H1 (cell line): ENCODE data around the gene IRGC. TPM values are rescaled to one million over a fixed set of nuclear protein-coding genes. Genes with fewer than 3 reads are reported as not detected.

Experiments
- CTCF ChIA-PET: fragments of 300-600 bp; sonication (Branson Sonifier 250); formaldehyde crosslinking; loops from one replicate; lab custom pipeline; 2021; ENCODE audit not compliant: partially characterized antibody; lab: Charles Lee
- POLR2A ChIA-PET: fragments of 300-600 bp; sonication (Branson Sonifier 250); formaldehyde crosslinking; loops from one replicate; lab custom pipeline; 2021; ENCODE audit warnings: inconsistent platforms; ENCODE audit not compliant: partially characterized antibody; lab: Charles Lee
- DNase-seq, 2 experiments: peaks; one replicate each; pipeline versions ENCODE4 v3.0.0 to v3.0.0-alpha.2; 2010 to 2022; ENCODE audit warnings: low spot score in 2 of 2, low read depth in 1 of 2, mixed read lengths in 1 of 2
- FAIRE-seq: peaks from 2 replicates; lab custom pipeline; 2011; peaks lifted over from hg19 to GRCh38; lab: Jason Lieb, UNC
- H2AFZ ChIP-seq: 2 replicates; pipeline ENCODE4 v1.8.1; 2012; ENCODE audit warnings: low read length, inconsistent platforms
- H2AK5ac ChIP-seq: 2 replicates; pipeline ENCODE4 v1.6.1; 2013; ENCODE audit warnings: low read depth, low read length
- H2BK120ac ChIP-seq: replicated peaks from 2 replicates; pipeline ENCODE3; 2013; ENCODE audit warnings: low read depth, low read length, inconsistent platforms
- H2BK12ac ChIP-seq: 2 replicates; pipeline ENCODE4 v1.6.1; 2013; ENCODE audit warnings: low read depth, low read length
- H2BK15ac ChIP-seq: 2 replicates; pipeline ENCODE4 v1.6.1; 2013; ENCODE audit warnings: low read length
- H2BK20ac ChIP-seq: 2 replicates; pipeline ENCODE4 v1.6.1; 2013; ENCODE audit warnings: low read length
- H2BK5ac ChIP-seq: 2 replicates; pipeline ENCODE4 v1.6.1; 2013; ENCODE audit warnings: low read depth, low read length
- H3K14ac ChIP-seq: 2 replicates; pipeline ENCODE4 v1.6.1; 2013; ENCODE audit warnings: inconsistent platforms; ENCODE audit not compliant: insufficient read length
- H3K18ac ChIP-seq: 2 replicates; pipeline ENCODE4 v1.6.1; 2013; ENCODE audit warnings: low read length; ENCODE audit errors: extremely low read depth
- H3K23ac ChIP-seq: 2 replicates; pipeline ENCODE4 v1.6.1; 2013; ENCODE audit warnings: inconsistent platforms; ENCODE audit not compliant: insufficient read length
- H3K23me2 ChIP-seq: 2 replicates; pipeline ENCODE4 v1.6.1; 2013; ENCODE audit warnings: low read depth, low read length
- H3K27ac ChIP-seq: 2 replicates; pipeline ENCODE4 v1.6.1; 2011; ENCODE audit warnings: low read depth, low read length, inconsistent platforms
- H3K27me3 ChIP-seq, 4 experiments: replicated peaks in 1 of 4; 1 replicate in 1 of 4; 2 replicates in 3 of 4; pipeline versions ENCODE4 v1.6.1 to v1.8.1; 2011 to 2013; ENCODE audit warnings: low read length in 3 of 4, mild to moderate bottlenecking in 3 of 4, inconsistent platforms in 2 of 4, mixed read lengths in 2 of 4, moderate library complexity in 1 of 4; ENCODE audit not compliant: control insufficient read depth in 3 of 4, insufficient read depth in 3 of 4; ENCODE audit errors: extremely low read depth in 1 of 4
- H3K36me3 ChIP-seq, 4 experiments: 2 replicates each; pipeline versions ENCODE4 v1.6.1 to v1.8.1; 2011 to 2013; ENCODE audit warnings: mild to moderate bottlenecking in 4 of 4, low read length in 3 of 4, moderate library complexity in 2 of 4, control low read depth in 1 of 4, inconsistent platforms in 1 of 4; ENCODE audit not compliant: insufficient read depth in 4 of 4, control insufficient read depth in 2 of 4
- H3K4ac ChIP-seq: replicated peaks from 2 replicates; pipeline ENCODE3; 2013; ENCODE audit warnings: low read length, low read depth, mixed read lengths, inconsistent platforms; ENCODE audit not compliant: insufficient read length
- H3K4me1 ChIP-seq, 4 experiments: replicated peaks in 1 of 4; 1 replicate in 1 of 4; 2 replicates in 3 of 4; pipeline versions ENCODE4 v1.6.1 to v1.8.1; 2011 to 2013; ENCODE audit warnings: low read length in 3 of 4, inconsistent platforms in 2 of 4, mixed read lengths in 1 of 4; ENCODE audit not compliant: insufficient read depth in 4 of 4, control insufficient read depth in 3 of 4
- H3K4me2 ChIP-seq, 2 experiments: 2 replicates each; pipeline versions ENCODE4 v1.6.1 to v1.8.1; 2011 to 2013; ENCODE audit warnings: low read depth in 2 of 2, low read length in 2 of 2, control low read depth in 1 of 2, inconsistent platforms in 1 of 2, mild to moderate bottlenecking in 1 of 2; ENCODE audit not compliant: insufficient read depth in 1 of 2
- H3K4me3 ChIP-seq, 4 experiments: fragments of 200-600, 300-600 bp in 1 of 4; sonication (generic), shearing (Covaris generic), sonication (Bioruptor Twin) in 1 of 4; 2 replicates each; pipeline versions ENCODE4 v1.5.1 to v1.8.1; 2011 to 2016; ENCODE audit warnings: low read length in 4 of 4, low read depth in 3 of 4, control low read depth in 2 of 4, inconsistent platforms in 2 of 4, mild to moderate bottlenecking in 2 of 4, mixed read lengths in 1 of 4, moderate library complexity in 1 of 4; ENCODE audit not compliant: insufficient read depth in 2 of 4; ENCODE audit errors: extremely low read depth in 1 of 4
- H3K56ac ChIP-seq: replicated peaks from 2 replicates; pipeline ENCODE3; 2013; ENCODE audit warnings: low read depth, mild to moderate bottlenecking, mixed read lengths, low read length, inconsistent platforms; ENCODE audit not compliant: insufficient read length
- H3K79me1 ChIP-seq: 2 replicates; pipeline ENCODE4 v1.6.1; 2013; ENCODE audit warnings: low read depth, low read length, control low read depth
- H3K79me2 ChIP-seq, 2 experiments: 2 replicates each; pipeline versions ENCODE4 v1.6.1 to v1.8.1; 2012 to 2013; ENCODE audit warnings: low read length in 2 of 2, mild to moderate bottlenecking in 2 of 2, inconsistent platforms in 1 of 2; ENCODE audit not compliant: insufficient read depth in 2 of 2, control insufficient read depth in 1 of 2
- H3K9ac ChIP-seq, 4 experiments: replicated peaks in 1 of 4; 1 replicate in 1 of 4; 2 replicates in 3 of 4; pipeline versions ENCODE4 v1.6.1 to v1.8.1; 2011 to 2013; ENCODE audit warnings: low read depth in 3 of 4, low read length in 3 of 4, control low read depth in 2 of 4, mild to moderate bottlenecking in 2 of 4, moderate library complexity in 2 of 4, inconsistent platforms in 1 of 4; ENCODE audit errors: extremely low read depth in 1 of 4
- H3K9me3 ChIP-seq, 2 experiments: 2 replicates each; pipeline versions ENCODE4 v1.6.1 to v1.8.1; 2012 to 2013; ENCODE audit warnings: mild to moderate bottlenecking in 2 of 2, moderate library complexity in 2 of 2, control low read depth in 1 of 2, inconsistent platforms in 1 of 2, low read depth in 1 of 2, low read length in 1 of 2, mixed read lengths in 1 of 2; ENCODE audit not compliant: insufficient read depth in 2 of 2
- H4K20me1 ChIP-seq, 2 experiments: replicated peaks in 1 of 2; 2 replicates each; pipeline versions ENCODE3 to v1.8.1; 2011 to 2013; ENCODE audit warnings: inconsistent platforms in 2 of 2, low read length in 2 of 2, mild to moderate bottlenecking in 1 of 2; ENCODE audit not compliant: insufficient read depth in 2 of 2, control insufficient read depth in 1 of 2
- H4K5ac ChIP-seq: 2 replicates; pipeline ENCODE4 v1.6.1; 2013; ENCODE audit warnings: low read length, low read depth, mixed read lengths, inconsistent platforms; ENCODE audit not compliant: insufficient read length
- H4K8ac ChIP-seq: 2 replicates; pipeline ENCODE4 v1.8.0; 2013; ENCODE audit warnings: mild to moderate bottlenecking, moderate library complexity, low read length, inconsistent platforms; ENCODE audit not compliant: insufficient read depth; ENCODE audit errors: extremely low read depth
- H4K91ac ChIP-seq: replicated peaks from 2 replicates; pipeline ENCODE3; 2013; ENCODE audit warnings: low read length, mixed read lengths, inconsistent platforms; ENCODE audit not compliant: insufficient read length
- CBX8 ChIP-seq: fragments of 300-800, 300-1000 bp; sonication (generic); IDR thresholded peaks from 2 replicates; pipeline ENCODE4 v1.7.1; 2016; ENCODE audit warnings: low read depth, low read length, borderline replicate concordance
- CHD1 ChIP-seq: IDR thresholded peaks from 2 replicates; pipeline ENCODE4 v1.6.1; 2012; ENCODE audit warnings: low read depth, low read length, improper control_type of control experiment
- E2F6 ChIP-seq: IDR thresholded peaks from 2 replicates; pipeline ENCODE4 v1.6.1; 2012; ENCODE audit warnings: inconsistent platforms
- EGR1 ChIP-seq: IDR thresholded peaks from 2 replicates; pipeline ENCODE4 v1.6.1; 2011; ENCODE audit warnings: low read depth, low read length, borderline replicate concordance
- HDAC2 ChIP-seq, 2 experiments: fragments of 300-600 bp in 1 of 2; sonication (generic) in 1 of 2; IDR thresholded peaks; 2 replicates each; pipeline ENCODE4 v1.6.1; 2011 to 2012; ENCODE audit warnings: low read depth in 2 of 2, low read length in 2 of 2, mild to moderate bottlenecking in 2 of 2, moderate library complexity in 2 of 2, borderline replicate concordance in 1 of 2, inconsistent platforms in 1 of 2
- KDM4A ChIP-seq: IDR thresholded peaks from one replicate; pipeline ENCODE4 v1.7.1; 2012; ENCODE audit warnings: low read depth, mild to moderate bottlenecking, moderate library complexity, low read length, inconsistent platforms; ENCODE audit not compliant: severe bottlenecking
- MAX ChIP-seq: IDR thresholded peaks from 2 replicates; pipeline ENCODE4 v1.6.1; 2012; ENCODE audit warnings: inconsistent platforms
- NRF1 ChIP-seq: IDR thresholded peaks from 2 replicates; pipeline ENCODE4 v1.6.1; 2011; ENCODE audit warnings: mild to moderate bottlenecking, low read depth, low read length, improper control_type of control experiment
- RXRA ChIP-seq: IDR thresholded peaks from 2 replicates; pipeline ENCODE4 v1.6.1; 2011; ENCODE audit warnings: low read depth, mild to moderate bottlenecking, low read length, moderate library complexity; ENCODE audit not compliant: insufficient read depth
- SIX5 ChIP-seq: IDR thresholded peaks from 2 replicates; pipeline ENCODE4 v1.6.1; 2011; ENCODE audit warnings: mild to moderate bottlenecking, low read depth, low read length
- TAF7 ChIP-seq: optimal IDR thresholded peaks from 2 replicates; pipeline ENCODE3; 2011; ENCODE audit warnings: low read depth, mild to moderate bottlenecking, inconsistent platforms, low read length, moderate library complexity, borderline replicate concordance
- TEAD4 ChIP-seq: IDR thresholded peaks from 2 replicates; pipeline ENCODE4 v1.6.1; 2012; ENCODE audit warnings: low read depth, low read length, inconsistent platforms, mixed read lengths
- WGBS, 2 experiments: shearing (Covaris generic) in 1 of 2; methylation state at CpG; one replicate each; pipeline versions ENCODE4 v1.1.6 to v1.1.7; 2013 to 2015; ENCODE audit warnings: low lambda C conversion rate in 2 of 2, mixed read lengths in 2 of 2, inconsistent platforms in 1 of 2, low coverage in 1 of 2, missing lambda C conversion rate in 1 of 2; ENCODE audit not compliant: insufficient replicate concordance in 2 of 2, insufficient coverage in 1 of 2, insufficient read length in 1 of 2; ENCODE audit errors: extremely low coverage in 1 of 2, missing lambda C conversion rate in 1 of 2; 5-methylcytosine and 5-hydroxymethylcytosine counted together
- polyA plus RNA-seq, 7 experiments: library from polyadenylated mRNA; depleted of rRNA in 3 of 7; stranded (reverse) in 5 of 7; unstranded in 2 of 7; fragments of >200 nt in 5 of 7; fragments of 200-250 nt in 2 of 7; gene quantifications; 1 replicate in 5 of 7; 2 replicates in 1 of 7; 4 replicates in 1 of 7; pipeline versions ENCODE4 v1.2.1 to v1.2.3, GENCODE V29; 2011 to 2013; ENCODE audit warnings: missing spikeins in 2 of 7, mixed read lengths in 2 of 7
- total RNA-seq: library from RNA; stranded (reverse); fragmentation: NEBNext Ultra II Directional; extraction: Animal tissue kit (Norgen Biotek cat#: 25700); gene quantifications from 2 replicates; pipeline ENCODE4 v1.2.1, GENCODE V29; 2021

Gene IRGC
- total and polyA plus RNA-seq, 2 of the 8 experiments (the other 6 are each of a cell fraction or from before 2014, with no cell fraction given), result not detected

- CTCF ChIA-PET, result interaction anchor here (0.5 to 1.6 kb wide), 4 partner anchors 8 to 431 kb away, joined by 3 to 6 read pairs (median 4); no protein-coding TSS in a partner anchor
- DNase-seq, result no peak
- Histone ChIP-seq H2BK5ac (no peak overlapping the region), H3K79me2 (no peaks in the 10 kb centered on the region), H3K4ac (no peak overlapping the region), H3K9me3 (no peaks in the 10 kb centered on the region), H3K36me3 (peaks cover 8 to 27% (median 17%) of the 10 kb centered on the region in 4 experiments; a peak in 6 of 8 replicates), H3K79me1 (no peaks in the 10 kb centered on the region), H4K91ac (no peak overlapping the region), H2AFZ (no peak overlapping the region), H4K20me1 (peaks cover 0 to 8% of the 10 kb centered on the region in 2 experiments), H3K23me2 (no peaks in the 10 kb centered on the region), H3K4me2 (no peak overlapping the region), H3K27me3 (no peaks in the 10 kb centered on the region), H3K56ac (no peak overlapping the region), H2BK15ac (no peak overlapping the region), H2AK5ac (no peak overlapping the region), H3K4me1 (no peaks in the 10 kb centered on the region), H2BK120ac (no peak overlapping the region), H3K9ac (no peak overlapping the region), H2BK12ac (no peak overlapping the region), H3K14ac (no peak overlapping the region), H3K4me3 (no peak overlapping the region), H3K18ac (no peak overlapping the region), H2BK20ac (no peak overlapping the region), H3K27ac (no peak overlapping the region), H4K8ac (no peak overlapping the region), H4K5ac (no peak overlapping the region), H3K23ac (no peak overlapping the region)
- WGBS, 2 experiments, result 84% methylated on average over 5 of the region's 5 CpGs; no CpG with 5 or more reads in 1 of the 2 experiments
- POLR2A ChIA-PET, result interaction anchor here (1.0 to 1.9 kb wide), 2 partner anchors 10 to 25 kb away, joined by 3 to 5 read pairs; partner anchors contain the start of gene SMG9
- FAIRE-seq, result no peak
- TF ChIP-seq TEAD4 (no peak), SIX5 (no peak), NRF1 (no peak), KDM4A (no peak), RXRA (no peak), CBX8 (no peak), E2F6 (no peak), TAF7 (no peak), EGR1 (no peak), CHD1 (no peak), MAX (no peak), HDAC2 (IDR thresholded peaks at IDR 0.05; ENCODE audit: borderline replicate concordance in 1 of 2, low read depth in 2 of 2, low read length in 2 of 2) (no peak)
These were observed 14.0 kb downstream of the IRGC start for GRCh38 chr19:43729919-43730318.
